NCI-H524 treated with DMSO at 0.1 percent for 48 hours (cell line): ENCODE results near the gene TMC2.
A peak's percentile ranks its signal among the peaks of the same experiment; 100 is the strongest.

Experiments
- DNase-seq: peaks from one replicate; lab custom pipeline; 2025; lab: John Stamatoyannopoulos, UW

The TMC2 gene

GRCh38 chr20:2578475-2579192, 42.3 kb downstream of the TMC2 start:
- DNase-seq, result no peak

GRCh38 chr20:2585811-2586210, 49.4 kb downstream of the TMC2 start:
- no peak for DNase-seq

GRCh38 chr20:2593756-2594155, 57.4 kb downstream of the TMC2 start:
- no peak for DNase-seq

- no peak for DNase-seq
Observed at GRCh38 chr20:2595076-2595475, 58.7 kb downstream of the TMC2 start.

GRCh38 chr20:2596673-2597279, 60.4 kb downstream of the TMC2 start:
- no peak for DNase-seq

- peak; percentile 56 for DNase-seq
Observed at GRCh38 chr20:2599288-2600006, 63.1 kb downstream of the TMC2 start.

- no peak for DNase-seq
Observed at GRCh38 chr20:2602046-2602735, 65.8 kb downstream of the TMC2 start.

GRCh38 chr20:2602746-2603145, 66.4 kb downstream of the TMC2 start:
- DNase-seq, result no peak

GRCh38 chr20:2603816-2604505, 67.6 kb downstream of the TMC2 start:
- DNase-seq, result no peak

- DNase-seq, result no peak
Observed at GRCh38 chr20:2604506-2604835, 68.1 kb downstream of the TMC2 start.

GRCh38 chr20:2606507-2607006, 70.2 kb downstream of the TMC2 start:
- no peak for DNase-seq

GRCh38 chr20:2610326-2610725, 74.0 kb downstream of the TMC2 start:
- no peak for DNase-seq

GRCh38 chr20:2610941-2611720, 74.8 kb downstream of the TMC2 start:
- peak; percentile 85 for DNase-seq

GRCh38 chr20:2612073-2612472, 75.7 kb downstream of the TMC2 start:
- no peak for DNase-seq

- DNase-seq, result no peak
Observed at GRCh38 chr20:2616634-2617033, 80.3 kb downstream of the TMC2 start.

- DNase-seq, result no peak
Observed at GRCh38 chr20:2617099-2617714, 80.8 kb downstream of the TMC2 start.

- DNase-seq, result no peak
Observed at GRCh38 chr20:2618815-2619214, 82.4 kb downstream of the TMC2 start.

- no peak for DNase-seq
Observed at GRCh38 chr20:2619337-2619736, 83.0 kb downstream of the TMC2 start.

GRCh38 chr20:2619961-2620595, 83.7 kb downstream of the TMC2 start:
- DNase-seq, result no peak

GRCh38 chr20:2624190-2624589, 87.8 kb downstream of the TMC2 start:
- no peak for DNase-seq
